ENCODE results near the gene SNRPA1.

The SNRPA1 gene

DNA sequence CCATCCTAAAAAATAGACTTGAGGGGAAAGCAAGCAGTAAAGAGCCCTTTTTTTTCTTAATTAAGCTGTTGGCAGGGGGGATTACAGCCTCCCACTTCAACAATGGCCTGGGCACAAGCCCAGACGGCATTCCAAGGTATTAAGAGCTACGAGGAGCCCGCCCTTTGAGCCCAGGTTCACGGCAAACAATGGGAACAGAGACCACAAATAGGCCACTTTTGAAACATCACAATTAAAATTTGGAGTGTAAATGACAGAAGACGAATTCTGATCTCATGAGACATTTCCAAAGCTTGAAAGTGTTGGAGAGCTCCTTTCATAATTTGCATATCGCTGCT, 52.1 kb downstream of the SNRPA1 start:
- no peaks in the 10 kb centered on the region for H3K9me3 ChIP-seq
- DNase-seq = no peak
- H3K36me3 ChIP-seq = peaks cover 49% of the 10 kb centered on the region
- no peak overlapping the region for H3K4me3 ChIP-seq (ENCODE audit: low read depth, low read length)
- H3K27me3 ChIP-seq = no peaks in the 10 kb centered on the region
- TF ChIP-seq CTCF (IDR thresholded peaks at IDR 0.05; ENCODE audit: low read depth, low read length) = no peak
- H3K4me1 ChIP-seq = peaks cover 5% of the 10 kb centered on the region

DNA sequence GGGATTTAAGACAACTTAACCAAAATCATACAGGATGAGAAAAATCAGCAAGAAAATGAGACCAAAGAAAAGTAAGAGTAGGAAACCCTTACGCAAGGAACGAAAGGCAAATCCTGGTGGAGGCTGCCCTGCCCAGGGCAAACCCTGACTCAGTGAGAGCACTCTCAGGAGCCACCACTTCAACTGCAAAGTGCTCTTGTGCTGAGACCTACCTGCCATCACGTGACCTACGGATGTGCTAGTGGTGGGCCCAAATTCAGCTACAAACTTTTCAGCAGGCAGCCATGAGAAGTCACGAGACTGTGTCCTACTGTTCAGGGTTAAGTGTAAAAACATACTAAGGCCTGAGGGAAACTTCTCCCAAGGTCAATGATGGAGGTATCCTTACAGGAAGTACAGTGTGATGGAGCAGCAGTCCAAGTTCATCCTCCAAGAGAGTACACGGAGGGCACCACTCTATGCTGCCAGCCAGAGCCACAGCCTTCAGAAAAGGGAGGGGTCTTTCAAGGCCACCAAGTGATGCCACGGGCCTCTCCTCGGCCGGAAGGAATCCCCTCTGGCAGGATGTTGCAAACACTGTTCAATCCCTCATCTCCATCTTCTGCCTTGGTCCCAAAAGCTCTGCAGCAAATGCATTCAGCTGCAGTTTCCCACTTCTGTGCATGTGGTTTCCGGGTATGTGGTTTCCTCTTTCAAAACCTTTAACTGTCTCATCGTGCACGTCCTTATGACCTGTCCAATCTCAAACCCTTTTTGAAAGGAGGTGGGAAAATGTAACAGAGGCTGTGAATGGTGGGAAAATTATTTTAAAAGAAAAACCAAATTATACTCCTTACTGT, 52.7 kb downstream of the SNRPA1 start:
- no peak for DNase-seq

GRCh38 chr15:101240358-101240757, 54.7 kb downstream of the SNRPA1 start:
- no peak overlapping the region for H3K4me3 ChIP-seq (ENCODE audit: low read depth, low read length)
- no peak for DNase-seq
- no peaks in the 10 kb centered on the region; the same call in 1 of the 2 replicates for H3K4me1 ChIP-seq
- no peaks in the 10 kb centered on the region for H3K9me3 ChIP-seq
- no peaks in the 10 kb centered on the region for H3K27me3 ChIP-seq
- TF ChIP-seq CTCF (IDR thresholded peaks at IDR 0.05; ENCODE audit: low read depth, low read length) = no peak
- H3K36me3 ChIP-seq = peaks cover 33% of the 10 kb centered on the region

More for the DNA sequence above, 52.7 kb downstream of the SNRPA1 start:
- Histone ChIP-seq H3K36me3 (peaks cover 43% of the 10 kb centered on the region), H3K27me3 (no peaks in the 10 kb centered on the region), H3K4me3 (ENCODE audit: low read depth, low read length) (no peak overlapping the region), H3K9me3 (no peaks in the 10 kb centered on the region), H3K4me1 (peaks cover 2% of the 10 kb centered on the region)
- no peak for TF ChIP-seq CTCF (IDR thresholded peaks at IDR 0.05; ENCODE audit: low read depth, low read length)

- H3K36me3 ChIP-seq = peaks cover 37% of the 10 kb centered on the region
- no peak for DNase-seq
- H3K4me3 ChIP-seq (ENCODE audit: low read depth, low read length) = no peak overlapping the region
- no peak for TF ChIP-seq CTCF (IDR thresholded peaks at IDR 0.05; ENCODE audit: low read depth, low read length)
- no peaks in the 10 kb centered on the region for H3K27me3 ChIP-seq
- no peaks in the 10 kb centered on the region for H3K9me3 ChIP-seq
- H3K4me1 ChIP-seq = no peaks in the 10 kb centered on the region; the same call in 1 of the 2 replicates
Observed at GRCh38 chr15:101239724-101240136, 55.3 kb downstream of the SNRPA1 start.

- no peak for DNase-seq
- Histone ChIP-seq H3K4me3 (ENCODE audit: low read depth, low read length) (no peak overlapping the region), H3K27me3 (no peaks in the 10 kb centered on the region), H3K9me3 (no peaks in the 10 kb centered on the region), H3K36me3 (peaks cover 42% of the 10 kb centered on the region), H3K4me1 (no peaks in the 10 kb centered on the region)
- no peak for TF ChIP-seq CTCF (IDR thresholded peaks at IDR 0.05; ENCODE audit: low read depth, low read length)
Observed at GRCh38 chr15:101237251-101237650, 57.8 kb downstream of the SNRPA1 start.

- no peak for DNase-seq
- Histone ChIP-seq H3K9me3 (no peaks in the 10 kb centered on the region), H3K4me3 (ENCODE audit: low read depth, low read length) (no peak overlapping the region), H3K36me3 (peaks cover 41% of the 10 kb centered on the region), H3K27me3 (no peaks in the 10 kb centered on the region), H3K4me1 (no peaks in the 10 kb centered on the region)
- no peak for TF ChIP-seq CTCF (IDR thresholded peaks at IDR 0.05; ENCODE audit: low read depth, low read length)
Observed at GRCh38 chr15:101233651-101234280, 61.3 kb downstream of the SNRPA1 start.

All from BE2C (cell line).